GM12878 (cell line): Measurements from ENCODE around the gene CLK2. TPM values are rescaled to one million over a fixed set of nuclear protein-coding genes. Genes with fewer than 3 reads are reported as not detected.
A peak's percentile ranks its signal among the peaks of the same experiment; 100 is the strongest.

Experiments
- ASH2L ChIP-seq: fragments of 300-600, 200-600 bp; sonication (generic); IDR thresholded peaks from 2 replicates; pipeline ENCODE4 v1.6.1; 2017; ENCODE audit warnings: low read depth, mild to moderate bottlenecking, borderline replicate concordance
- CHD4 ChIP-seq: fragments of 200-600 bp; sonication (generic); IDR thresholded peaks from 2 replicates; pipeline ENCODE4 v1.6.1; 2016; ENCODE audit warnings: mild to moderate bottlenecking
- E2F8 ChIP-seq: fragments of 450-650 bp; IDR thresholded peaks from 2 replicates; pipeline ENCODE4 v1.6.1; 2018; ENCODE audit warnings: mild to moderate bottlenecking, low read depth, moderate library complexity; ENCODE audit not compliant: partially characterized antibody
- HDGF ChIP-seq: fragments of 450-650 bp; IDR thresholded peaks from 2 replicates; pipeline ENCODE4 v1.6.1; 2016; ENCODE audit warnings: antibody characterized with exemption
- MEF2A ChIP-seq: IDR thresholded peaks from 2 replicates; pipeline ENCODE4 v1.6.1; 2011; ENCODE audit warnings: low read depth, mild to moderate bottlenecking, low read length, moderate library complexity; ENCODE audit not compliant: insufficient read depth
- NBN ChIP-seq: fragments of 450-650 bp; IDR thresholded peaks from 2 replicates; pipeline ENCODE4 v1.6.1; 2016
- NFXL1 ChIP-seq: fragments of 450-650 bp; IDR thresholded peaks from 2 replicates; pipeline ENCODE4 v1.6.1; 2017; ENCODE audit warnings: antibody characterized with exemption, mild to moderate bottlenecking, borderline replicate concordance
- NFYA ChIP-seq: IDR thresholded peaks from 2 replicates; pipeline ENCODE4 v1.6.1; 2011; ENCODE audit warnings: low read depth, mild to moderate bottlenecking, low read length, improper control_type of control experiment, borderline replicate concordance
- SREBF1 ChIP-seq: IDR thresholded peaks from 2 replicates; pipeline ENCODE4 v1.6.1; 2012; ENCODE audit warnings: mild to moderate bottlenecking, low read length
- SUPT20H ChIP-seq: IDR thresholded peaks from 2 replicates; pipeline ENCODE4 v1.6.1; 2011; ENCODE audit warnings: low read depth, mild to moderate bottlenecking, low read length, moderate library complexity, borderline replicate concordance; ENCODE audit not compliant: control insufficient read depth
- YY1 ChIP-seq: IDR thresholded peaks from 2 replicates; pipeline ENCODE4 v1.6.1; 2011; ENCODE audit warnings: low read depth, mild to moderate bottlenecking, low read length
- ZBTB40 ChIP-seq: fragments of 450-650 bp; IDR thresholded peaks from 2 replicates; pipeline ENCODE4 v1.6.1; 2016; ENCODE audit warnings: mild to moderate bottlenecking, moderate library complexity, borderline replicate concordance
- ZNF207 ChIP-seq: fragments of 450-650 bp; IDR thresholded peaks from 2 replicates; pipeline ENCODE4 v1.6.1; 2014; ENCODE audit warnings: antibody characterized with exemption, mild to moderate bottlenecking, borderline replicate concordance
- ZNF274 ChIP-seq: IDR thresholded peaks from one replicate; pipeline ENCODE4 v1.8.0; 2011; ENCODE audit not compliant: insufficient read length, insufficient read depth
- polyA plus RNA-seq, 11 experiments: library from polyadenylated mRNA; depleted of rRNA in 4 of 11; unstranded in 6 of 11; stranded (reverse) in 5 of 11; fragments of >200 nt; fragmentation: Nextera tagmentation in 4 of 11; fragmentation: Illumina TruSeq in 1 of 11; extraction: Ambion mirVana in 4 of 11; extraction: Trizol in 1 of 11; gene quantifications; 1 replicate in 1 of 11; 2 replicates in 10 of 11; pipeline versions ENCODE4 v1.2.1 to v1.2.3, GENCODE V29; 2011 to 2016; ENCODE audit warnings: inconsistent platforms in 2 of 11, missing spikeins in 2 of 11, low read depth in 1 of 11
- total RNA-seq, 4 experiments: library from RNA; depleted of rRNA in 3 of 4; stranded (reverse); fragments of >200 nt in 3 of 4; fragmentation: Illumina TruSeq in 1 of 4; extraction: Trizol in 1 of 4; gene quantifications; 2 replicates each; pipeline versions ENCODE4 v1.2.1 to v1.2.3, GENCODE V29; 2013 to 2021
- TF ChIP-seq, protein P1 (sequence below): fragments of 450-650 bp; conservative IDR thresholded peaks from 2 replicates; pipeline ENCODE4 v1.6.1; 2017; ENCODE audit warnings: mild to moderate bottlenecking, moderate library complexity
- TF ChIP-seq, protein P2 (sequence below): fragments of 450-650 bp; IDR thresholded peaks from 2 replicates; pipeline ENCODE4 v1.6.1; 2017; ENCODE audit warnings: low read depth, mild to moderate bottlenecking, moderate library complexity
- TF ChIP-seq, protein P3 (sequence below): IDR thresholded peaks from 2 replicates; pipeline ENCODE4 v1.6.1; 2012; ENCODE audit warnings: low read depth, low read length, improper control_type of control experiment

The CLK2 gene
- total and polyA plus RNA-seq, 10 of the 15 experiments (the other 5 are each of a cell fraction or from before 2014, with no cell fraction given) = 11.1 to 83.7 (median 36.7) TPM

DNA sequence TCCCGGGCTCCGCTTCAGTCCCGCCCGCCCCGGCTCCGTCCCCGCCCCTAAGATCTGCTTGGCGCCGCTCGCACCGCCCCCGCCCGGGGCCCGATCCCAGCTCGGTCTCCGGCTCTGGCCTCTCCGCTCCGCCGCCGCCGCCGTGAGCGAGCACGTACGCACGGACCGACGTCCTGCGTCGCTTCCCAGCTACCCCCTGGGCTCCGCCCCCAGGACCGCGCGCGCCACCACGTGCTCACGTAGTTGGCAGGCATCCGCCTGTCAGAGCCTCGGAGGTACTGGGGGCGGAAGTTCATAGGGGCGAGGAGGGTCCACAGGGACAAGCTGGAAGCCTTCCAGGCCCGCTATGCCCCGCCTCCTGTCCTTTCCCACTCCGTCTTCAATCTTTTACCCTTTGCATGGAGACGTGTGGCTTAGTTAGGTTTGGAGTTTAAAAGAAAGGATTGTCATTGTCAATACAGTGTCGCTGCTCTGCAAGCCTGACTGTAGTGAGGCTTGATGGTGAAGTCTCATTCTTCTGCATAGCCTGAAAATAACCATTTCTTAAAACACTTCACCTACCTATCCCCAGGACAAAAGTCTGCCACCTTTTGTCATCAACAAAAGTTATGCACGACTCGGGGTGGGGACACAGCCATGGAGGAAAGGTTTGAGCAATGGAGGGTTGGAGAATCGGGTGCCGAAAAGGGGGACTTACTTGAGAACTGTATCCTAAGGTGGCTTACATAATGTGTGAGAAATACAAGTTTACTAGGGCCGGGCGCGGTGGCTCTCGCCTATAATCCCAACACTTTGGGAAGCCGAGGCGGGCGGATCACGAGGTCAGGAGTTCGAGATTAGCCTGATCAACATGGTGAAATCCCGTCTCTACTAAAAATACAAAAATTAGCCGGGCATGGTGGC, at the start of gene CLK2 (continued):
- TF ChIP-seq MEF2A (no peak), NFYA (no peak), NFXL1 (no peak), NBN (no peak; the same call in 1 of the 2 replicates), ZBTB40 (no peak; the same call in 1 of the 2 replicates), ASH2L (no peak), E2F8 (peak; percentile 57), CHD4 (no peak), SUPT20H (no peak), YY1 (no peak), HDGF (peak; percentile 83), SREBF1 (no peak), ZNF274 (no peak), ZNF207 (no peak)
- TF ChIP-seq, protein P1, sequence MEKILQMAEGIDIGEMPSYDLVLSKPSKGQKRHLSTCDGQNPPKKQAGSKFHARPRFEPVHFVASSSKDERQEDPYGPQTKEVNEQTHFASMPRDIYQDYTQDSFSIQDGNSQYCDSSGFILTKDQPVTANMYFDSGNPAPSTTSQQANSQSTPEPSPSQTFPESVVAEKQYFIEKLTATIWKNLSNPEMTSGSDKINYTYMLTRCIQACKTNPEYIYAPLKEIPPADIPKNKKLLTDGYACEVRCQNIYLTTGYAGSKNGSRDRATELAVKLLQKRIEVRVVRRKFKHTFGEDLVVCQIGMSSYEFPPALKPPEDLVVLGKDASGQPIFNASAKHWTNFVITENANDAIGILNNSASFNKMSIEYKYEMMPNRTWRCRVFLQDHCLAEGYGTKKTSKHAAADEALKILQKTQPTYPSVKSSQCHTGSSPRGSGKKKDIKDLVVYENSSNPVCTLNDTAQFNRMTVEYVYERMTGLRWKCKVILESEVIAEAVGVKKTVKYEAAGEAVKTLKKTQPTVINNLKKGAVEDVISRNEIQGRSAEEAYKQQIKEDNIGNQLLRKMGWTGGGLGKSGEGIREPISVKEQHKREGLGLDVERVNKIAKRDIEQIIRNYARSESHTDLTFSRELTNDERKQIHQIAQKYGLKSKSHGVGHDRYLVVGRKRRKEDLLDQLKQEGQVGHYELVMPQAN = peak; percentile 74
- TF ChIP-seq, protein P2, sequence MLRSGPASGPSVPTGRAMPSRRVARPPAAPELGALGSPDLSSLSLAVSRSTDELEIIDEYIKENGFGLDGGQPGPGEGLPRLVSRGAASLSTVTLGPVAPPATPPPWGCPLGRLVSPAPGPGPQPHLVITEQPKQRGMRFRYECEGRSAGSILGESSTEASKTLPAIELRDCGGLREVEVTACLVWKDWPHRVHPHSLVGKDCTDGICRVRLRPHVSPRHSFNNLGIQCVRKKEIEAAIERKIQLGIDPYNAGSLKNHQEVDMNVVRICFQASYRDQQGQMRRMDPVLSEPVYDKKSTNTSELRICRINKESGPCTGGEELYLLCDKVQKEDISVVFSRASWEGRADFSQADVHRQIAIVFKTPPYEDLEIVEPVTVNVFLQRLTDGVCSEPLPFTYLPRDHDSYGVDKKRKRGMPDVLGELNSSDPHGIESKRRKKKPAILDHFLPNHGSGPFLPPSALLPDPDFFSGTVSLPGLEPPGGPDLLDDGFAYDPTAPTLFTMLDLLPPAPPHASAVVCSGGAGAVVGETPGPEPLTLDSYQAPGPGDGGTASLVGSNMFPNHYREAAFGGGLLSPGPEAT = peak; percentile 52; the same call in 1 of the 2 replicates
- TF ChIP-seq, protein P3, sequence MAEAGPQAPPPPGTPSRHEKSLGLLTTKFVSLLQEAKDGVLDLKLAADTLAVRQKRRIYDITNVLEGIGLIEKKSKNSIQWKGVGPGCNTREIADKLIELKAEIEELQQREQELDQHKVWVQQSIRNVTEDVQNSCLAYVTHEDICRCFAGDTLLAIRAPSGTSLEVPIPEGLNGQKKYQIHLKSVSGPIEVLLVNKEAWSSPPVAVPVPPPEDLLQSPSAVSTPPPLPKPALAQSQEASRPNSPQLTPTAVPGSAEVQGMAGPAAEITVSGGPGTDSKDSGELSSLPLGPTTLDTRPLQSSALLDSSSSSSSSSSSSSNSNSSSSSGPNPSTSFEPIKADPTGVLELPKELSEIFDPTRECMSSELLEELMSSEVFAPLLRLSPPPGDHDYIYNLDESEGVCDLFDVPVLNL = no peak
